ENCODE measurements around the gene AKAP8. TPM values are rescaled to one million over a fixed set of nuclear protein-coding genes. Genes with fewer than 3 reads are reported as not detected.
"Not testable (repeated sequence)": the region's sequence is repeated elsewhere in the genome, so short reads cannot be mapped to it uniquely, and the experiment has no call there.

Gene AKAP8
- total and polyA plus RNA-seq, 8 donors = 9.5 to 38.7 (median 21.4) TPM

DNA sequence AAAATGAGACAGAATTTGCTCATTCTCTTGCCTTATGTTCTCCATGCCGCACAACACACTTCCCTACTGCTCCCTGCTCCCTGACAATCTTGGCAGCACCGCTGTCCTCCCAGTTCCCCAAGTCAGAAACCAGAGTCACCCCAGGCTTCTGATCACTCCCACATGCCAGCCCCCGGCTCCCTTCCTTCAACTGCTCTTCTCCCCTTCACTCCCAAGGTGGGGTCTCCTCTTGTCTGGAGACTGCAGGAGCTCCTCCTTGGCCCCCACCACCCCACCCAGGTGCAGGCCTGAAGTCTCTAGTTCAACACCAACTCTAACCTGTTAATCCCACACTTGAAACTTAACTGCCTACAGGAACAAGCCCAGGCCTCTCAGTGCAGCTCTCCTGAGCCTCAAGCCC lies 16.8 kb upstream of the AKAP8 start:
- TF ChIP-seq POLR2A (IDR thresholded peaks at IDR 0.05) (no peak), EP300 (IDR thresholded peaks at IDR 0.05) (no peak)
- H3K36me3 ChIP-seq = peaks cover 74 to 97% (median 96%) of the 10 kb centered on the region in 4 donors

GRCh38 chr19:15395251-15395650 lies 15.7 kb upstream of the AKAP8 start:
- WGBS, 5 donors = 91 to 95% (median 94%) methylated on average over 17 of the region's 17 CpGs
- DNase-seq; intact Hi-C loops (cut with DNase I; ENCODE audit: low total_unique reads); H3K9me3 ChIP-seq; H3K4me3 ChIP-seq; H3K27me3 ChIP-seq; H3K27ac ChIP-seq: not testable (repeated sequence)
- H3K36me3 ChIP-seq = peaks cover 62 to 93% (median 88%) of the 10 kb centered on the region in 4 donors
- peaks cover 0 to 11% (median 0%) of the 10 kb centered on the region in 4 donors for H3K4me1 ChIP-seq

More for the DNA sequence above, 16.8 kb upstream of the AKAP8 start:
- Histone ChIP-seq H3K27me3 (no peaks in the 10 kb centered on the region), H3K4me3 (no peak overlapping the region), H3K9me3 (no peaks in the 10 kb centered on the region), H3K27ac (no peak overlapping the region), H3K4me1 (peaks cover 0 to 15% (median 6%) of the 10 kb centered on the region in 4 donors)
- intact Hi-C loops (cut with DNase I; ENCODE audit: low total_unique reads) = no loop called here
- no peak for DNase-seq
- 94 to 100% (median 96%) methylated on average over 3 of the region's 3 CpGs for WGBS, 5 donors

- DNase-seq = no peak
- 88 to 92% (median 89%) methylated on average over 5 of the region's 5 CpGs for WGBS, 5 donors
Measured at GRCh38 chr19:15394426-15394825, 14.8 kb upstream of the AKAP8 start.

DNA sequence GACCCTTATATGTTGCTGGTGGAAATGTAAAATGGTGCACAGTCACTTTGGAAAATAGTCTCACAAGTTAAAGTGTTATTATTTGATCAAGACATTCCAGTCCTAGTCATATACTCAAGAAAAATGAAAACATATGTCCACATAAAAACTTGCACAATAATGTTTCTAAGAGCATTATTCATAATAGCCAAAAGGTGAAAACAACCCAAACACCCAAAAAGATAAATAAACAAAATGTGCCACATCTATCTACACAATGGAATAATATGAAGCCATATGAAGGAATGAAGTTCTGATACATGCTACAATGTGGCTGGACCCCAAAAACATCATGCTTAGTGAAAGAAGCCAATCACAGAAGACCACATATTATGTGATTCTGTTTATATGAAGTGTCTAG lies 14.4 kb upstream of the AKAP8 start:
- H3K27ac ChIP-seq = no peak overlapping the region
- peaks cover 55 to 93% (median 88%) of the 10 kb centered on the region in 4 donors for H3K36me3 ChIP-seq
- TF ChIP-seq POLR2AphosphoS5 (IDR thresholded peaks at IDR 0.05) (no peak), EP300 (IDR thresholded peaks at IDR 0.05) (no peak), POLR2A (IDR thresholded peaks at IDR 0.05) (no peak)
- TF ChIP-seq, protein P1, sequence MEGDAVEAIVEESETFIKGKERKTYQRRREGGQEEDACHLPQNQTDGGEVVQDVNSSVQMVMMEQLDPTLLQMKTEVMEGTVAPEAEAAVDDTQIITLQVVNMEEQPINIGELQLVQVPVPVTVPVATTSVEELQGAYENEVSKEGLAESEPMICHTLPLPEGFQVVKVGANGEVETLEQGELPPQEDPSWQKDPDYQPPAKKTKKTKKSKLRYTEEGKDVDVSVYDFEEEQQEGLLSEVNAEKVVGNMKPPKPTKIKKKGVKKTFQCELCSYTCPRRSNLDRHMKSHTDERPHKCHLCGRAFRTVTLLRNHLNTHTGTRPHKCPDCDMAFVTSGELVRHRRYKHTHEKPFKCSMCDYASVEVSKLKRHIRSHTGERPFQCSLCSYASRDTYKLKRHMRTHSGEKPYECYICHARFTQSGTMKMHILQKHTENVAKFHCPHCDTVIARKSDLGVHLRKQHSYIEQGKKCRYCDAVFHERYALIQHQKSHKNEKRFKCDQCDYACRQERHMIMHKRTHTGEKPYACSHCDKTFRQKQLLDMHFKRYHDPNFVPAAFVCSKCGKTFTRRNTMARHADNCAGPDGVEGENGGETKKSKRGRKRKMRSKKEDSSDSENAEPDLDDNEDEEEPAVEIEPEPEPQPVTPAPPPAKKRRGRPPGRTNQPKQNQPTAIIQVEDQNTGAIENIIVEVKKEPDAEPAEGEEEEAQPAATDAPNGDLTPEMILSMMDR (IDR thresholded peaks at IDR 0.05) = no peak
- H3K27me3 ChIP-seq = no peaks in the 10 kb centered on the region
- DNase-seq = no peak
- intact Hi-C loops (cut with DNase I; ENCODE audit: low total_unique reads) = no loop called here
- H3K9me3 ChIP-seq = no peaks in the 10 kb centered on the region
- peaks cover 0 to 14% (median 3%) of the 10 kb centered on the region in 4 donors for H3K4me1 ChIP-seq
- no peak overlapping the region for H3K4me3 ChIP-seq

More at GRCh38 chr19:15394426-15394825, 14.8 kb upstream of the AKAP8 start:
- TF ChIP-seq POLR2AphosphoS5 (IDR thresholded peaks at IDR 0.05) (no peak), EP300 (IDR thresholded peaks at IDR 0.05) (no peak), POLR2A (IDR thresholded peaks at IDR 0.05) (no peak)
- TF ChIP-seq, protein P1 (IDR thresholded peaks at IDR 0.05) = no peak
- H3K4me1 ChIP-seq = peaks cover 0 to 14% (median 3%) of the 10 kb centered on the region in 4 donors
- no peak overlapping the region for H3K27ac ChIP-seq
- H3K4me3 ChIP-seq = no peak overlapping the region
- intact Hi-C loops (cut with DNase I; ENCODE audit: low total_unique reads) = no loop called here
- peaks cover 56 to 93% (median 88%) of the 10 kb centered on the region in 4 donors for H3K36me3 ChIP-seq
- no peaks in the 10 kb centered on the region for H3K9me3 ChIP-seq
- no peaks in the 10 kb centered on the region for H3K27me3 ChIP-seq

GRCh38 chr19:15390814-15391213 lies 11.2 kb upstream of the AKAP8 start:
- no peaks in the 10 kb centered on the region for H3K27me3 ChIP-seq
- 65 to 73% (median 72%) methylated on average over 2 of the region's 2 CpGs for WGBS, 5 donors
- H3K9me3 ChIP-seq = no peaks in the 10 kb centered on the region
- H3K4me1 ChIP-seq = peaks cover 0 to 14% (median 3%) of the 10 kb centered on the region in 4 donors
- TF ChIP-seq POLR2A (IDR thresholded peaks at IDR 0.05) (no peak), POLR2AphosphoS5 (IDR thresholded peaks at IDR 0.05) (no peak), EP300 (IDR thresholded peaks at IDR 0.05) (no peak)
- TF ChIP-seq, protein P1 (IDR thresholded peaks at IDR 0.05) = no peak
- intact Hi-C loops (cut with DNase I; ENCODE audit: low total_unique reads) = no loop called here
- H3K36me3 ChIP-seq = peaks cover 24 to 80% (median 74%) of the 10 kb centered on the region in 4 donors
- no peak overlapping the region for H3K4me3 ChIP-seq
- no peak overlapping the region for H3K27ac ChIP-seq
- no peak for DNase-seq
